Amniotic stem cell (primary cell): ENCODE results near the gene RUBCNL.
A peak's percentile ranks its signal among the peaks of the same experiment; 100 is the strongest.

Experiments used
- DNase-seq: peaks from one replicate; lab custom pipeline; 2025; lab: John Stamatoyannopoulos, UW

RUBCNL gene

DNA sequence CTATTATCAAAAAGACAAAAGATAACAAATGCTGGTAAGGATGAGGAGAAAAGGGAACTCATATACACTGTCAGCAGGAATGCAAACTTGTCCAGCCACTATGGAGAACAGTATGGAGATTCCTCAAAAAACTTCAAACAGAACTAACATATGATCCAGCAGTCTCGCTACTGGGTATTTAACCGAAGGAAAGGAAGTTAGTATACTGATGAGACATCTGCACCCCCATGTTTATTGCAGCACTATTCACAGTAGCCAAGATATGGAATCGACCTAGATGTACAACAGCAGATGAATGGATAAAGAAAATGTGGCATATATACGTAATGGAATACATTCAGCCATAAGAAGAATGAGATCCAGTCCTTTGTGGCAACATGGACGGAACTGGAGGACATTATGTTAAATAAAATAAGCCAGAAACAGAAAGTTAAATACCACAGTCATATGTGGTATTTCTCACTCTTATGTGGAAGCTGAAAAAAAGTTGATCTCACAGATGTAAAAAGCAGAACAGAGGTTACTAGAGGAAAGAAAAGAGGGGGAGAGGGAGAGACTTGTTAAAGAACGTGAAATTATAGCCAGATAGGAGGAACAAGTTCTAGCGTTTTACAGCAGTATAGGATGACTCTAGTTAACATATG lies 83.2 kb downstream of the RUBCNL start:
- DNase-seq: no peak

GRCh38 chr13:46297361-46297811 lies 89.7 kb downstream of the RUBCNL start:
- no peak for DNase-seq

DNA sequence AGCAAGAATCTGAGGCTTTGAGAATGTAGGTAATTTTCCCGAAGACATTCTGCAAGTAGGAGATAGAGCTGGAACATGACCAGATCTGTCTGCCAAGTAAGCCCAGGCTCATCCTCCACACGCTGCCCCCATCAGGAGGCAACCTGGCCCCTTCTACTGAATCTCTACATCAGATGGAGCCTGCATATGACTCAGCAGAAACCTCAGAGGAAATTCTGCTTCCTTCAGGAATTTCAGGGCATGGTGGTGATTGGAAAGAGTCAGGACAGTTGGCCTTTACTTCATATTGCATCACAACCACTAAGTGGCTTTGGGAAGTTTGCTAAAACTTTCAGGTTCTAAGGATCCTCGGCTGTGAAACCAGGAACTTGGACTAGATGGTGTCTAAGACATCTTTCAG lies 90.1 kb downstream of the RUBCNL start:
- peak; percentile 16 for DNase-seq

GRCh38 chr13:46296115-46296822 lies 90.8 kb downstream of the RUBCNL start:
- peak; percentile 73 for DNase-seq

GRCh38 chr13:46295491-46296114 lies 91.4 kb downstream of the RUBCNL start:
- DNase-seq: no peak

DNA sequence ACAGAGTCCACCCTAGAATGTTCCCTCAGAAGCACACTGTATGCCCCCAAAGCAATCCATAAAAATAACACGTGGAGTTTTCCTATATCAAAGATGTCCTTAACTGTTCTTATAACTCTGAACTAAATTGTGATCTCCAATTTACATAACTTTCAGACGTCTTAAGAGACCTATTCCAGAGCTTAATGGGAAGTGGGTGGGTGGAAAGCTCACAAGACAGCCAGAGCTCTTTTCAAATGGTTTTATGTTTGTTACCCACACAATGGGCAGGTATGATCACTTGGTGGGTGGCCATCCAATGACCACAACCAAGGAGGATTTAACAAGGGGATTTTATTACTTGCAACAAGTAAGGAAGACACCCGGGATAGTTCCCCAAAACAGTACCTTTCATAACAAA lies 93.6 kb downstream of the RUBCNL start:
- DNase-seq: no peak
